Measurements from ENCODE around the gene MAPKAPK3.

MAPKAPK3 gene

DNA sequence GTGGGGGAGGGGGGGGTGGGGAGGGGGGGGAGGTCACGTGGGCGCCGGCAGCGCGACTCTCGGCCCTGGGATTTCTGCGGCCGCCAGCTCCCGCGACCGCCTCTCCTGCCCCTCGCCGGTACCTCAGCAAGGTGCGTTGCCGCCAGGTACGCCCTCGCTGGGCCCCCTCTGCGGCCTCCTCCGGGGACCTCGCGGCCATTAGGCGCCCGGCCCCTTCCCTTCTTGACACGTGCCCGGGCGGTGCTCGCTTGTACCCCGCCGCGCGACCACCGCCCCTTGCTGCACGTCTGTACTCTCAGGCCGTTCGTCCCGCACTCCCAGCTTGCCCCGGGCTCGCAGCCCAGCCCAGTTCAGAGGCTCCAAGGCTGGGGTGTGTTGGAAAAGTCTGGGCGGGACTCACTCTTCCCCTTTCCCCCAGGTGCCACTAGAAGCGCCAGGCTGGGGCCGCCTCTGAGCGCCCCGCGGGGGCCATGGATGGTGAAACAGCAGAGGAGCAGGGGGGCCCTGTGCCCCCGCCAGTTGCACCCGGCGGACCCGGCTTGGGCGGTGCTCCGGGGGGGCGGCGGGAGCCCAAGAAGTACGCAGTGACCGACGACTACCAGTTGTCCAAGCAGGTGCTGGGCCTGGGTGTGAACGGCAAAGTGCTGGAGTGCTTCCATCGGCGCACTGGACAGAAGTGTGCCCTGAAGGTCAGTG is at the start of gene MAPKAPK3:
MAPKAPK3 (plus strand) TSS at position 56 of the 696 bp plus-strand sequence; CDS start at position 471, 415 bp downstream.
- no peak for DNase-seq

DNA sequence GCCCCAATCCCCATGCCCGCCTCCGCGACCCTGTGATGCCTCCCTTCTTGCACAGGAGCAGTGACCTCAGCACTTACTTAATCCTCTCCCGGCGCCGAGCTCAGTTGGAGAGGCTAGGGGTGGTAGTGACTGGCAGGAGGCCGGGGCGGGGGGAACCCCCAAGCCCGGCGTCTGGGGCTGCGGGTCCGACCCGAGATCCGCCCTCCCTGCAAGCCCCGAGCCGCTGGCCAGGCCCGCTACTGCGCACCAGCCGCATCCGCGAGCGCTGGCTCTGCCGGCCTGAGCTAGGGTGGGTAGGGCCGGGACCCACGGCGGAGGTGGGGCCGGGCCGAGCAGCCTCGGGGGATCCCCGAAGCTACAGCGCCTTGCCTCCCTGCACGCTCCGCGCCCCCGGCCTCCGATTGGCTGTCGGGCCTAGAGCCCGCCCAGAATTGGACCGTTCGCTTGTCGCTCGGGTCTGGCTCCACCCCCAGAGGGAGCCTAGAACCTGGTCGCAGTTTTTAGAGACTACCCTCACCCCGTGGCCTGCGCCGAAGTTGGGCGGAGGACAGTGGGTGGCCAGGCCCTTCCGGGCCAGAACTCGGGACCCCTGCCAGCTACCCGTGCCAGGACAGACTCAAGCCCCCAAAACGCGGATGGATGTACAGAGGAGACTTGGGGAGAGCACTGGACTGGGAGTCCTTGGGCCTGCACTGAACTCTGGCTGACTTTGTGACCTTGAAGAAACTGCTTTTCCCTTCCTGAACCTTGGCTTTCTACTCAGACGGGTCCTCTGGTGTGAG is 49.4 kb upstream of the MAPKAPK3 start, which contains the start of gene C3orf18:
C3orf18 (minus strand) TSS at position 362 of the 782 bp plus-strand sequence. CDS start 2,048 bp downstream, outside the sequence.
- DNase-seq: peak; percentile 87

DNA sequence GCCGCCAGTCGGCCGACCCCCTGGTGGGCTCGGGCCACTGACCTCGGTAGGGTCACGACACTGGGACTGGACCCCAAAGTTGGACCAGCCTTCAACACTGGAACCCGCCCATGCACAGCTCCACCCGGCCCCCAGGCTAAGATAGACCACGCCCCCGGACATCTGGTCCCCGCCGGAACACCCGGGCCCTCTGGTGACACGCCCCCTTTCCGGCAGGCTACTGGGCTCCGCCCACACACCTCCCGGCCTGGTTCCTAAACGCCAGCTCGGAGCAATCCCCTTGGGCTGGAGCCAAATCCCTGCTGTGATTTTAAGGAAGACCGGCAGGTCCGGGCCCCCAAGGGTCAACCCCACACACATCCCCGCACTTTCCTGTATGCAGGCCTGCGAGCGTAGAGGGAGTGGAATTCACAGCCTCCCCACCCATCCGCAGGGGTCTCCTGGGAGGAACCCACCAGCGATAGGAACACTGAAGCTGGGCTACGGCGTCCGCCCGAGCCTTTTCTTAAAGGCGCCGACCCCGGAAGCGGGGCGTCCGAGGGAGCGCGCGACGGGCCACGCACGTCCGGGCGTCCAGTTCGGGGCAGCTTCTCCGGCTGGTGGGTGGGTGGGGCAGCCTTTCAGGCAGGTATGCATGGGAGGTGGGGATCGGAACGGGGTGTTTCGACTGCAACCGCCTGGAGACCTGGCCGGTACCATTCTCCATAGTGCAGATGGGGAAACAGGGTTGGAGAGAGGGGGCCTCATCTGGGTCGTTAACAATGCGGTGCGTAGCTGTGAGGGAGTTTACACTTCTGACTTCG is 47.8 kb upstream of the MAPKAPK3 start, which contains the start of gene HEMK1:
HEMK1 (plus strand) TSS at position 576 of the 803 bp plus-strand sequence. CDS start 1,583 bp downstream, outside the sequence.
- DNase-seq: peak; percentile 94

DNA sequence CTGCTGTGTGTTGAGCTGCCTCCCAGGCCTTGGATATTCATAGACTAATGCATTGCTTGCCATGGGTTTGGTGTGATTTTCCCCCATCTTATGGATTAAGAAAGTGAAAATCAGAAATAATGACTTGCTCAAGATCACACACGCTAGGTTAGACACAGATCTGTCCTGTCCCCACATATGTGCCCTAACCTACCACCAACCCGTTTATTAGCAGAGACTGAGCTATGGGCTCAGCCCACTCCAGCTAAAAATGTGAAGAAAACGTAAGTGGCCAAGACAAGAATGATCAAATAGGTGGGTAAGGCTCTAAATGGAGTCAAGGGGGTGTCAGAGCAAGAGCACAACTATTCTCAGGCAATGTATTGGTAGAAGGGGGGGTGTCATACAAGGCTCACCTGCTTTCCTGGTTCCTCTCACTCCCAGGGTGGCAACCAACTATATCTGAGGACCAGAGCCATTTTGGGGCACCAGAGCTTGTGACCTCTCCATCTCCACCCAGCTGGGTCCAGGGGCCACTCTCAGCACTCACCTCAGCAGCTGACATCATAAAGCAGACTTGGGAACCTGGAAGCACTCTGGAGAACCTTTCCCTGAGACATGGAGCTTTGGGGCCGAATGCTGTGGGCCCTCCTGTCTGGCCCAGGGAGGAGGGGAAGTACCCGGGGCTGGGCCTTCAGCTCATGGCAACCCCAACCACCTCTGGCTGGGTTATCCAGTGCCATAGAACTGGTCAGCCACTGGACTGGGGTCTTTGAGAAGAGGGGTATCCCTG is 46.3 kb upstream of the MAPKAPK3 start:
- no peak for DNase-seq

DNA sequence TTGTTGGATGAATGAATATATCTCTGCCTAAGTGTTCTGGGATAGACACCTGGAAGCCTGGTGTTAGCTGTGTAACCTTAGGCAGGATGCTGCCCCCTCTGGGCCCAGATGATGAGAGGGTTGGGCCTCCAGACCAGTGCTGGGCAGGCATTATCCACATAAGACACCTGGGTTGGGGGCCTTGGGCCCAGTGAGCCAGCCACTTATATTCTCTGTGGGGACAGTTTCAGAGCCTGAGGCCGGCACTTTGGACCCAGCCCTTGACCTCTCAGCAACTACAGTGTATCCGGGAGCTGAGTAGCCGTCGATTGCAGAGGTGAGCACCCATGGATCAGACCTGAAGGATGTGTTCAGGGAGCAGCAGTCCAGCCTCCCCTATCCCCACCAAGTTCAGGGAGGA is 45.5 kb upstream of the MAPKAPK3 start:
- no peak for DNase-seq

DNA sequence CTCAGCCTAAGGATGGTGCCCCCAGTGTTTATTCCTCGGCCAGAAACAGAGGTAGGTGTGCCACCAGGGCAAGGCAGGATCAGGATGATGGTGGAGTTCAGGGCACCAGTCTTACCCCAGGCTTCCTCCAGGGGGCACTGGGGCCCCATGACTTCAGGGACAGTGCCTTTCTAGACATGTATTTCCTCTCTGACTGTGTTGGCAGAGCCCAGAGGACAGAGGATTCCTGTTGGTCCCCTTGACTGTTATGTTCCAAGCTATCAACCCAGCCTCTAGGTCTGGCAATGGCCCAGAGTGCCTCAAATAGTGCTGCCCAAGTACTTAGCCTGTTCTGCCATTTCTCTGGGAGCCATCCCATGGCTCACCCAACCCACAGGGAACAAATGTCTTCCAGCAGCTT is 44.8 kb upstream of the MAPKAPK3 start:
- peak; percentile 59 for DNase-seq

DNA sequence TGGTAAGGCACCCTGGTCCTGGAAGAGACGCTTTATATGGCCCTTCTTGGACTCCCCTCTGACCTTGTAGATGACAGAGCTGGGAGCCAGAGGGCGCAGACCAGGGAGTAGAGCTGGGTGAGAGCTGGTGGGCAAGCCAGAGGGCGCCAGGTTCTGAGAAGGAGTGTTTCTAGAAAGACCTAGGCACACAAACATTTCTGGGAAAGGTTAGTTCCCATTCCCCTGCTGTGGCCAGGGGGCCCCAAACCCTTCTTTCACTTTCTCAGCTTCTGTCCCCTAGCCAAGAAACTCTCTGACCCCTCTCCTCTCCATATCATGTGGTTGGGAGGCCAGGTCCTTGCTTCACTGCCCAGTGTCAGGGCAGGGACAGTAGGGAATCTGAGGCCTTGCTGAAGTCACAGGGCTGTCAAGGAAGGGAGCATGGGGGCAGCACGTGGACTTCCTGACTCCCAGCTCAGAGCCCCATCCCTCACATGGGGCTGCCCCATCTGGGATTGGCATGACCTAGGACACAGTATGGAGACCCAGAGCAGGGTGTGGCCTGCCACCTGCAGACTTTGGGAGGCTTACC is 44.1 kb upstream of the MAPKAPK3 start:
- no peak for DNase-seq

DNA sequence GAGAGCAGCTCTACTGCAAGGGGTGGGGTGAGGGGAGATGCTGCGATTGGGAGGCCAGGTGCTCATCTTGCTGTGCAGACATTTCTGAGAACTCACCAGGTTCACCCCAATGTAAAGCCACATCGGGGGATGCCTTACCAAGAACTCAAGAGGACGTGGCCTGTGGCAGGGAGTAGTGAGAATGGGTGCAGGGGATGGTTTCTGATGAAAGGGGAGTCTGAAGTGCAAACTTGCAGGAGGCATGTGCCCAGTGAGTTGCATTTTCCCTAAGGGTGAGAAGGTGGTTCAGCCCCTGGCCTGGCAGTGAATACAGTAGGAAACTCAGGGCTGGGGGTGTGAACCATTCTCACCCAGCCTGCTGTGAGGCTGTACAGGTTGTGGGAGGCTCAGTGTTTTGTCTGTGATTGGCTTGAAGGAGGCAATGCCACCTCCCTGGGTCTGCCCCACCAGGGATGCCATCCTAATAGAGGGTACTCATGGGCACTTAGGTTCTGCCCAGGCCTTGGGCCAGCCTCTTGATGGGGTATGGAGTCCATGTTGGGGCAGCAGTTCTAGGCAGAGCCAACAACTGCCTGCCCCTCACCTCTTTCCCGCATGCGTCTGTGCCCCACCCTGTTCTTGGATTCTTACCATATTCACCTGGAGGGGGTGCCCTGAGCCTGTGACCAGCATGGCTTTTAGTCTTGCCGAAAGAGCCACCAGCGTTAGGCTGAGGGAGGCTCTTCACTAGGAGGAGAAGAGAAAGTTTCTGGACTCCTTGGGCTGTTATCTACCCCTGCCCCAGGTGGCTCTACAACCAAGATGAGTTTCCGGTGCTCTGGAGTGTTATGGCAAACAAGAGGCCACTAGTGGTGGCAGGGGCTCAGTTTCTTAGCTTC is 43.1 kb upstream of the MAPKAPK3 start:
- no peak for DNase-seq

DNA sequence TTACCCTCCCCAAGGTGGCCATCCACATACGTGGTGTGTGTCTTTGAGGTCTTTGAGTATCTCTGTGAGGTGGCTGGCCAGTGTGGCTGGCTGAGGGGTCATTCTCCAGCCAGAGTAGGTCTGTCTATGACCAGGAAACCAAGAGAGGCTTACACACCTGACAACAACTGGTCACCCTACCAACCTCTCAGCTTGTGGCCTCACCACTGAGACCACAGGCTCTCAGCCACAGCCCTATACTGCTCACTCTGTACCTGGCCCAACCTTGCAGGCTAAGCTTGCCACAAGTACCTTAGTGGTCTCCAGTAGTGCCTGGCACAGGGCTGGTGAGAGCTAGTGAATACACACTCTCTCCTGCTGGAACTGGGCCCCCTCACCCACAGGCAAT is 42.5 kb upstream of the MAPKAPK3 start:
- DNase-seq: no peak

DNA sequence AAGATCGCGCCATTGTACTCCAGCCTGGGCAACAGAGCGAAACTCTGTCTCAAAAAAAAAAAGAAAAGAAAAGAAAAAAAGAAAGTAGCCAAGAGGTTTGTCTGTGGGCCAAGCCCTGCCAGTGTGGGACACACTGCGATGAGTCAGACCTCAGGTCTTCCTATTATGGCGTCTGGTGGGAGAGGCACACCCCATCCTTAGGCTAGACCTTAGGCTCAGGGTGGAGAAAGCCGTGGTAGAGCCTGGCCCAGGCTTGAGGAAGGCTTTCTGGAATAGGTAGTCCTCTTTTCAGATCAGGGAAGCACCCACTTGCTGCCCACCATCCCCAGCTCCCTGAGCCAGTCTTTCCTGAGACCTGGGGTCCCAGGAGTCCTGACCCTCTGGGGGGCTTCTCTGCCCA is 41.6 kb upstream of the MAPKAPK3 start:
- no peak for DNase-seq

DNA sequence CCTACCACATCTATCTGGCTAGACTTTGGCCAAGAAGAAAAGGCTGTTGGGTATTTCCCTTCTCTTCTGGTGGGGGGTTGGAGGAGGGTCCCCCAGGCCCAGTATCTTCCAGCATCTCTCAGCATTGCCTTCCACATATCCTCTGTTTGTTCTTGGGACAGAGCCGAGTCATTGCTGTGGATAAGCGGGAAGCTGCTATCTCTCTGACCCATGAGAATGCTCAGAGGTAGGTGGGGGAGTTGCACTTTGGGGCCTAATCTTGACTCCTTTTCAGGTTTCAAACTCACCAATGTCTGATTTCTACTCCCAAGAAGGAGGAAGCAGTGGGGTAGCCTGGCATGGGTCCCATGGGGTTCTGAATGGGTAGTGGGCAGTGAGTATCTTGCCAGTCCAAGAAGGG is 39.6 kb upstream of the MAPKAPK3 start:
- no peak for DNase-seq

DNA sequence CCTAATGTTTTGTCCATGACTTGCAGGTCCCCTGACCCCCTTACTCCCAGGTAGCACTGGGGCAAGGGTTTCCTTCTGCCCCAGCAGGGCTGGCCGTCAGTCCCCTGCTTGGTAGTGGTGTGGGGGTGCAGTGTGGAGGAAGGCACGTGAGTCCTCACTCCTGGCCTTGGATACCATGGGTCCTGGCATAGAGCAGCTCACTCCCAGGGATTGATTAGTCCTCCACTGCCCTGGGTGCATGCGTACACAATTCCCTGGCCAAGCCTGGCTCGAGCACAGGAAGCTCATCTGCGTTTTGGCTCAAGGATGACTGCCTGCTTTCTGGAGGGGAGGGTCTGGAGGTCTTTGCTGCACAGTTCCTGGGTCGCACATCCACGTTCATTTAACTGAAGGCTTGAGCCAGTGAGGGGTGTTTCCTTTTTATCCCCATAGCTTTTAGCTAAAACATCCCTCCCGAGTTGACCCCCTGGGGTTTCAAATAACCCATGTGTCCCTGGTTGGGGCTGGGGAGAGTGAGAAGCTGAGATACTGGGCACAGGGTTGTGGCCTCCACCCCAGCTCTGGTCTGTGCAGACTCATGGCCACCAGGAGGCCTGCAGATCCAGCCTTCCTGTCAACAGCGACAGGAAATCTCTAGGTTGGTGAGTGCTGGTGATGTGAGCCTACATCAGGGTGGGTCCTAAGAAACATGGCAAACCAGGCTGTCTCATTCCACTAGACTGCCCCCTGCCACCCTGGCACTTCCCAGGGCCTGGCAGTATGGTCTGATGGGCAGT is 36.1 kb upstream of the MAPKAPK3 start:
- DNase-seq: no peak

DNA sequence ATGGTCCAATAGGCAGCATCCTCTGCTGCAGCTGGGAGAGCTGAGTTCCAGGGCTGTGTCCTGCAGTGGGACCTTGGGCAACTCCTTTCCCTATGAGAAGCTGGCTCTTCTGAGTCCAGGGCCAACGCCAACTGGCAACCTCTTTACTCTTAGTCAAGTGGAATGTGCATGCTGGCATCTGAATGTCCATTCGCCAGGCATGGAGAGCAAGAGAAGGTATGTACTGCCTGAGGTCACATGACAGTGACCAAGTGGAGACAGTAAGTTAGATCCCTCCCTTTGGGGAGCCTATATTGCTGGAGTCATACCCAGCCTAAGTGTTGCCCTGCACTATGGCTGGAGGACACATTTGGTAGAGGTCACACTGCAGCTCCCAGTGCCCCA is 35.5 kb upstream of the MAPKAPK3 start:
- DNase-seq: no peak

DNA sequence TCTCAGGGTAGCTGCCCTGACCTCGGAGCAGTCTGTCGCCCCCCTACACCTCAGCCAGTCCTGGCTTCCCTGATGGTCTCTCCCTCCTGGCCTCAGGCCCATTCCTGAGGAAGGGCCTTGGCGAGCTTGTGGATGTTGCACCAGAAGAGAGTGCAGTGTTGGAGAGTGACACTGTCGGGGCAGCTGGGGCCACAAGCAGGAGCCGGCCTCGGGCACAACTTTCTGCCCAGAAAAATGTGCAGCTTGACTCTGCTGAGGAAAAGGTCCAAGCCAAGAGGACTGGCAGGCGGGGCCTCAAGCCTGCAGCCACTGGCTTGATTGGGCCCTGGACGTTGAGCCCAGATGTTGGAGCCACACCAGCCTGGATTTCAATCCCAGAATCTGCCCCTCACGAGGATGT is 34.9 kb upstream of the MAPKAPK3 start:
- DNase-seq: no peak

DNA sequence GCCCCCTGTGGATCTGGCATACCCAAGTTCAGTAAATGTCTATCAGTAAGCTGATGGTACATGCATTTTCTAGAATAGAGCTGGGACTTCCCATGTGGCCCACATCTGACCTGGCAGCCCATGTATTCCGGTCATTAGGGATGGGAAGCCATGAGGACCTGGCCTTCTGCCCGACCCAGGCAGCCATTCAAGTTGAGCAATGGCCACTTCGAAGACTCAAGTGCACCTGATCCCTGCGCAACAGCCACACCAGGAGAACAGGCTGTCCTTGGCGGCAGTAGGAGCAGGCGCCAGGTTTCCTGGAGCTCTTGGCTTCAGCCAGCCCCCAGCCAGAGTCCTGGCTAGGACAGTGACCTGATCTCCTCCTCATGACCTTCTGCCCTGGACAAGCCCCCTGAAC is 33.1 kb upstream of the MAPKAPK3 start:
- DNase-seq: no peak

DNA sequence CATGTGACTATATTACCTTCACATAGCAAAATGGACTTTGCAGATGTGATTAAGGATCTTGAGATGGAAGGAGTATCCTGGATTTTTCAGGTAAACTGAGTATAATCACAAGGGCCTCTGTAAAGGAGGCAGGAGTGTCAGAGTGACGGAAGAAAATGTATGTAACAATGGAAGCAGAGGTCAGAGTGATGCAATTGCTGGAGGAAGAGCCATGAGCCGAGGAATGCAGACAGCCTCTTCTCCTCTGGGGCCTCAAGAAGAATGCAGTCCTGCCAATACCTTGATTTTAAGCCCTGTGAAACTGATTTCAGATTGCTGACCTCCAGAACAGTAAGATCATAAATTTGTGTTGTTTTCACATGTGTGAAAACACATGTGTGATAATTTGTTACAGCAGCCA is 32.6 kb upstream of the MAPKAPK3 start:
- peak; percentile 37 for DNase-seq

DNA sequence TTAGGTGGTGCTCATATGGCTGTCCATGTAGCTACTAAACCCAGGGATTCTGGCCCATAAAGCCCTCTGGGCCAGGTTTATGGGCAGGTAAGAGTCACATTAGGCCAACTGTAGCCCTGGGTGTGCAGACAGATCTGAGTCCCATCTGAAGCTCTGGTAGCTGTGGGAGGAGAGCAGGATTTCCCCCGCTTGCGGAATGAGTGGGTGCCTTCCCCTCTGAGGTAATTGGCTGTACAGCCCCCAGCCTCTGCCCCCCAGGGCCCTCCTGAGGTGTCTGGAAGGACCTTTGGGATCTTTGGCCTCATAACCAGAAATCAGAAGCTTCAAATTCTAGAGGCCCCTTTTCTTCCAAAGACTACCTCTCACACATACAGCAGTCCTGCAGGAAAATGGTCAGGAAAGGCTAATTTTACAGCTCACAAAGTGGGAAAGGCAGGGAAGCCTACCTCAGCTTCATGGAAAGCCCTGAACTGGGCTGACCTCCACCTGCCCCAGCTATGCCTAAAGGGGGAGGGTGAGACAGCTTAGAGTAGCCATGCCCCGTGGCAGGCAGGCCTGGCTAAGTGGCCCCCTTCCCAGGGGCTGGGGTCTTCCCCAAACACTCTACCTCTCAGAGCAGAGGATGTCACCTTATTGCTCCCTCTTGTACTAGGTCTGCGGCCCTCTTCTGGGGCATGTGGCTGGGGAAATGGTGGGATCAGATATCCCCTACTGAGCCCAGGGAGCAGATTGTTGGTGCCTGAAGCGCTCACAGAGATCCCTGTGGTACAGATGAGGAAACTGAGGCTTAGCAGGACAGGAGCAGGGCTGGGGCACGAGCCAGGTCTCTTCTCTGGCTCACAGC is 30.8 kb upstream of the MAPKAPK3 start:
- DNase-seq: no peak

DNA sequence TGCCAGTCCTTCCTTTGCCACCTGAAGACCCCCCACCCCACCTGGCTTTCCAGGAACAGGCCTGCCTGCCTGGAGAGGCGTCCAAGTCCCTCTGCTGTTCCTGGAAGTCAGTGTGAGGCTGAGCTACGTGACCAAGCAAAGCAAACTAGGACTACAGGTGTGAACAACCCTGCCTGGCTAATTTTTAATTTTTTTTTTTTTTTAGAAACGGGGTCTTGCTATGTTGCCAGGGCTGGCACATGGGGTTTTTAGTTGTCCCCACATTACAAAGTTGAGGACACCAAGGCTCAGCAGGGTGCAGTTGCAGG is 30.2 kb upstream of the MAPKAPK3 start:
- no peak for DNase-seq

DNA sequence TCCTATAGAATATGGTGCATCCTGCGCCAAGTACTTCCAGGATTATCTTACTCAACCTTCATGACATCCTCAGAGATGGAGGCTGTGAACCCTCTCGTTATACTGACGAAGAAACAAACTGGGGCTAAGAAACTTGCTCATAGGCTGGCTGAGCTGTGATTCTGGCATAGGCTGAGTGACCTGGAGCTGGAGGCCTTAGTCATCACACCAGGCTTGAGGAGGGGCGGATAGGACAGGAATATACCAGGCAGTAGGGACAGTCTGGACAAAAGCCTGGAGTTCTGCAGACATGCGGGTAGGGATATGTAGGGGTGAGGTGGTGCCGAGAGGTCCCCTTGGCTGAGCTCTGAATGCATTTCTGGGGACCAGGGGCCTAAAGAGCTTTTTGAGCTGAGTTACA is 29.6 kb upstream of the MAPKAPK3 start:
- DNase-seq: no peak
